GM18508 (cell line): ENCODE results near the gene PSMD8.
"Not testable (repeated sequence)": the region's sequence is repeated elsewhere in the genome, so short reads cannot be mapped to it uniquely, and the experiment has no call there.

Source experiments
- ATAC-seq: cut with Tn5 transposase; IDR thresholded peaks from one replicate; pipeline ENCODE4 v1.9.1; 2021; ENCODE audit warnings: moderate number of reproducible peaks; ENCODE audit not compliant: insufficient read depth, unreplicated experiment

Gene PSMD8

GRCh38 chr19:38404858-38405257 is 30.5 kb downstream of the PSMD8 start:
- no peak for ATAC-seq

DNA sequence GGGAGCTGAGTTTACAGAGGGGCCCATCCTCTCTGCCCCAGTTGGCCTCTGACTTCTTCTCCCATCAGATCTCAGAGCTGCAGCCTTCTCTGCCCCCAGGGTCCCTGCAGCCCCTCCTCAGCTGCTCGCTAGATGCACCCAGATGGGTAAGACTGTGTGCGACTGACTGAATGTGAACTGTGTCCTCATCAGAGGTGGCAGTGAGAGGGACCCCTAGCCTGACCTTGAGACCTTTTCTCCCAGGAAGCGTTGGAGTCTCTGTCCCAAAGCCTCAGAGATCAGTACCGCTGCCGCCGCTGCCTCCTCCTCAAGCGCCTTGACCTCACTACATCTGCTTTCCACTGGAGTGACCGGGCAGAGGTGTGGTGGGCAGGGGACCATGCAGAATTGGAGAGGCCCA is 30.9 kb downstream of the PSMD8 start:
- no peak for ATAC-seq

GRCh38 chr19:38409631-38410133 is 35.3 kb downstream of the PSMD8 start:
- no peak for ATAC-seq

DNA sequence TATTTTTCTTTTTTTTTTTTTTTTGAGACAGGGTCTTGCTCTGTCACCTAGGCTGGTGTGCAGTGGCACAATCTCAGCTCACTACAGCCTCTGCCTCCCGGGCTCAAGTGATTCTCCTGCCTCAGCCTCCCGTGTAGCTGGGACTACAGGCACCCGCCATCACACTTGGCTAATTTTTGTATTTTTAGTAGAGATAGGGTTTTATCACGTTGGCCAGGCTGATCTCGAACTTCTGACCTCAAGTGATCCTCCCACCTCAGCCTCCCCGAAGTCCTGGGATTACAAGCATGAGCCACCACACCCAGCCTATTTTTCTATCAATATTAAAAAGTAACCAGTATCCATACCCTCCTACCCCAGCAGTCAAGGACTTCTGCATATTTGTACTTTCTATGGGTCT is 36.0 kb downstream of the PSMD8 start:
- not testable (repeated sequence) for ATAC-seq

DNA sequence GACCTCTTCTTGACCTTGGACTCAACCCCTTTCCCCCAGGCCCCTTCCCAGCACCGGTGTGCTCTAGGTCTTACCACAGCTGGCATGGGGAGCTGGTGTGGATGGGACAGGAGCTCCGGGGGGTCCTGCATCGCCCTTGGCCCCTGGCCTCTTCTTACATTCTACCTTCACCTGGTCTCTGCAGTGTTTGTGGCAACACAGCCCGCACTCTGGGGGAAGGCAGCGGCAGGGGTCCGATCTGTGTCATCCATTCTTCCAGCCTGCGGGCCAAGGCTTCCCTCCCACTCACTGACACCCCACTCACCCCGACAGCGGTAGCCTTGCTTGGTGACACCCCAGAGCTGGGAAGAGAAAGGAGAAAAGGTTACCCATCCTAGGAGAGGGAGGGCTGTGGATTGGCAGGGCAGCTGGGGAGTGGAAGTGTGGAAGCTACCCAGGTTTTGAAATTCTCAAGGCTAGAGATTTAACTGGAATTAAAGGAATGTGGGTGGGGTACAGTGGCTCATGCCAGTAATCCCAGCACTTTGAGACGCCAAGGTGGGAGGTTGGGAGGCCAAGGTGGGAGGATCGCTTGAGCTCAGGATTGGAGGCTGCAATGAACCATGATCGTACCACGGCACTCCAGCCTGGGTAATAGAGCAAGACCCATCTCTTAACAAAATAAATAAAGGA is 36.8 kb downstream of the PSMD8 start:
- no peak for ATAC-seq

- not testable (repeated sequence) for ATAC-seq
Measured at GRCh38 chr19:38411898-38412297, 37.5 kb downstream of the PSMD8 start.

GRCh38 chr19:38412491-38412890 is 38.1 kb downstream of the PSMD8 start:
- no peak for ATAC-seq

GRCh38 chr19:38412961-38413360 is 38.6 kb downstream of the PSMD8 start:
- ATAC-seq = no peak

DNA sequence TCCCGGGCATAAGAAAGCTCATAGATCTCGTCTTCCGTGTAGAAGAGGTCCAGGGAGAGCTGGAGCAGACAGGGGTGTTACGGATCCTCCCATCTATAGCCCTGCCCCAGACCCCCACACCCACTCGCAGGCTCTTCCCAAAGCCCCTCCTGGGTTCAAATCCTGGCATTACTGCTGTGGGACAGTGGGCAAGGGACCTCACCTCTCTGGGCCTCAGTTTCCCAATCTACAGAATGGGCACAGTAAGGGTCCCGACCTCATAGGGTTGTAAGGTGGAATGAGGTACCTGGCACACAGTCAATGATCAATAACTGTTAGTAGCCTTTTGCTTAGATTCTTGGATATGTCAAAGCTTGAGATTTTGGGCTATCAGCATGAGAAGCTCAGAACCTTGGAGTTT is 39.0 kb downstream of the PSMD8 start:
- no peak for ATAC-seq

DNA sequence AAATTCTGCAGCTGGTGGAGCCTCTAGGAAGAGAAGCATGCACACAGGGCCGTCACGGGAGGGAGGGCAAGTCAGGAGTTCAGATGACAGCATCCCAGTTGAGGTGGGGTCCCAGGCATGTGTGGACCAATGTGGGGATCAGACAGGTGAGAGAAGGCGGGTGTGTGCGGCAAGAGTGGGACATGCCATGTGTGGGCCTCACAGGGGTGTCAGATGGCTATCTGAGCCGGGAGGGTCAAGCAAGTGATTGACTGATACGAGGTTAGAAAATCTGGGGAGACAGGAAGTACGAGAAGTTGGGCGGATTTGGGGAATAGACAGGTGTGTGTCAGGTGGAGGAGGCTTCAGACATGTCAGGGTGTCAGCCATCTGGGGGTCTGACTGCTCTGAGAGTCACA is 42.8 kb downstream of the PSMD8 start:
- ATAC-seq = no peak

DNA sequence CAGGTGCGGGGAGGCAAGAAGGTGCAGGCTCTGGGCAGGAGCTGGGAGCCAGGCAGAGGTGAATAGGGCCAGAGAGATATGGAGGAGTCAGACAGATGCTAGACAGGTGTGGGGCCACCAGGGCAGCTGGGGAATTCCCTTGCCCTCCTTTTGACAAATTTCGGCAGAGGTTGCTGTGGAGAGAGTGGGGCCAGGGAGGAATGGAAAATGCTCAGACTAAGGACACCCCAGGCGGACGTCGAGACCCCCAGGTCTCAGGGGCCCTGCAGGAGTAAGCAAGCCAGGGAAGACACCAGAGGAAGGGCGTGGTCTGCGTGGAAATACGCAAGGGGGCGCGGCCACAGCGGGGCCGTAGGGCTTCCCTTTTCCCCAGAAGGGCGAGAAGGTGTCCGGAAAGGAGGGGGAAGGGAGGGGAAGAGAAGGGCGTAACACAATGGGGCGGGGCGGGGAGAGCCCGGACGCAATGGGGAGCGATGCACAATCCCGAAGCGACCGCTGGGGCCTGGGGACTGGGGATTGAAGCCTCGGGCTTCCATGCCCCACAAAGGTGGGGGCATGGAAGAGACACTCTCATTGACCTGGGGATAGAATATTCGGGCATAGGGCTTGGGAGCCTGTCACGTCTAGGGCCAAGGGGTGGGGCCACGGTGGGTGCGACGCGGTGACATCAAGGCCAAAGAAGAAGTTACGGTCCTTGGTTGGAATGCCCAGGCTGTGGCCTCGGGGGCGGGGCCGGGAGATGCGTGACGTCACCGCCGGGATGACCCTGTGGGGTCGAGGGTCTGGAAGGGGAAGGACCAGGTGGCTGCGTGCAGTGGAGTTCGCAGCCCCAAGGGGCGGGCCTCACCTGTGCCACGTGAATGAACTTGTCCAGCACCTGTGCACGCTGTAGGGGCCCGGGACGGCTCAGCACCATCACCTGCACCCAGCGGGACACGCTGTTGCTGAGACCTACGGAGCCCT is 43.5 kb downstream of the PSMD8 start:
- no peak for ATAC-seq

GRCh38 chr19:38420935-38421334 is 46.6 kb downstream of the PSMD8 start:
- ATAC-seq = no peak

GRCh38 chr19:38421856-38422255 is 47.5 kb downstream of the PSMD8 start:
- ATAC-seq = no peak

DNA sequence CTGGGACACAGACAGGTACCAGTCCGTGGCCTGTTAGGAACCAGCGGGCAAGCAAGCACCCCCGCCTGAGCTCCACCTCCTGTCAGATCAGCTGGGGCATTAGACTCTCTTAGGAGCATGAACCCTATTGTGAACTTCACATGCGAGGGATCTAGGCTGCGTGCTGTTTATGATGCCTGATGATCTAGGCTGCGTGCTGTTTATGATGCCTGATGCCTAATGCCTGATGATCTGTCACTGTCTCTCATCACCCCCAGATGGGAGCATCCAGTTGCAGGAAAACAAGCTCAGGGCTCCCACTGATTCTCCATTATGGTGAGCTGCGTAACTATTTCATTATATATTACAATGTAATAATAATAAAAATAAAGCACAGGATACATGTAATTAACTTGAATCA is 48.1 kb downstream of the PSMD8 start:
- ATAC-seq = no peak

DNA sequence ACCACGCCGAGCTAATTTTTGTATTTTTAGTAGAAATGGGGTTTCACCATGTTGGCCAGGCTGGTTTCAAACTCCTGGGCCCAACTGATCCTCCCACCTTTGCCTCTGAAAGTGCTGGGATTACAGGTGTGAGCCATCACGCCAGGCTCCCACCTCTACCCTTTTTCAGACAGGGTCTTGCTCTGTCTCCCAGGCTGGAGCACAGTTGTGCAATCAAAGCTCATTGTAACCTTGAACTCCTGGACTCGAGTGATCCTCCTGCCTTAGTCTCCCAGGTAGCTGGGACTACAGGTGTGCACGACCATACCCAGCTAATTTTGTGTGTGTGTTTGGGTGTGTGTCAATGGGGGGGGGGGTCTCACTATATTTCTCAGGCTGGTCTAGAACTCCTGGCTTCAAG is 49.9 kb downstream of the PSMD8 start:
- ATAC-seq = no peak

DNA sequence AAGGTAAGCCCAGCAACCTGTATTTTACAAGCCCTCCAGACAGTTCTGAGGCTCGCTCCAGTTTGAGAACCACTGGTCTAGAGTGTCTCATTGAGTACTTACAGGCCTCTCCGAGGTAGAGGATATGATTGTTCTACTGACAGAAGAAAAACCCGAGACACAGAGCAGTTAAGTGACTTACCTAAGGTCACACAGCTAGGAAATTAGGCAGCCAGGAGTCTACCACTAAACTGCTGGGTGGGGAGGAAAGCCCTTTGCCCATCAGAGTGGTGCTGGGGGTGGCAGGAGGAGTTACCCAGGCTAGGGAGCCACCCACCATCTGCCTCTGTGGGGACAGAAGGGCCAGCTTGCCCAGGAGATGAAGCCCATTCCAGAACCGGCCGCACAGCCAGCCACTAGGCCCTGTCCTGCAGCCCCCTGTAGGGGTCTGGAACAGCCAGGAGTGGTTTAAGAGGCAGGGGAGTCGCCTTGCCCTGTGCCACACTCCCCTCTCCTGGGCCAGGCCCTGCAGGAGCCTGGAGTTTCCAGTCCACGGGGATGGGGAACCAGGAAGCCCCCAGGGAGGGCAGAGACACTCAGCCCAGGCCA is 50.9 kb downstream of the PSMD8 start:
- no peak for ATAC-seq

GRCh38 chr19:38425810-38426466 is 51.6 kb downstream of the PSMD8 start, which contains the start of gene RASGRP4:
Gene RASGRP4 (minus strand): TSS chr19:38426219. CDS start chr19:38426091, 128 bp downstream.
- ATAC-seq = no peak

DNA sequence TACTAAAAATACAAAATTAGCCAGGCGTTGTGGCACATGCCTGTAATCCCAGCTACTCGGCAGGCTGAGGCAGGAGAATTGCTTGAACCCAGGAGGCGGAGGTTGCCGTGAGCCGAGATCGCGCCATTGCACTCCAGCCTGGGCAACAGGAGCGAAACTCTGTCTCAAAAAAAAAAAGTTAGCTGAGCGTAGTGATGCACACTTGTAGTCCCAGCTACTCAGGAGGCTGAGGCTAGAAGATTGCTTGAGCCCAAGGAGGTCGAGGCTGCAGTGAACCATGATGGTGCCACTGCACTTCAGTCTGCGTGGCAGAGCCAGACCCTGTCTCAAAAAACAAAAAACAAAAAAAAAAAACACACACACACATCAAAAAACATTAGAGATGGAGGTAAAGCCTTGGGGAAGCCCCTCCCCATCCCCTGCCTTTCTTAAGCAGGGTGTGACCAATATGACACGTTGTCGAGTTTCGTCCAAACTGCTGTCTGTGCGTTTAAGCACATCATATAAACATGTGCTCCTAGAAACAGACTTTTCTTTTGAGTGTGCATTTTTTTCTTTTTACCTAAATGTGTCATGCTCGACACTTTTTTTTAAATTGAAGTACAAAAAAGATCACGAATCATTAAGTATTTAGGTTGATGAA is 52.8 kb downstream of the PSMD8 start:
- not testable (repeated sequence) for ATAC-seq

- no peak for ATAC-seq
Measured at GRCh38 chr19:38429055-38429810, 54.9 kb downstream of the PSMD8 start.
